AG04450 (cell line): ENCODE results near the gene CPXM2. TPM values are rescaled to one million over a fixed set of nuclear protein-coding genes. Genes with fewer than 3 reads are reported as not detected.
"Not testable (repeated sequence)": the region's sequence is repeated elsewhere in the genome, so short reads cannot be mapped to it uniquely, and the experiment has no call there.

Source experiments
- CTCF ChIA-PET: fragments of 300-600, 350-600 bp; formaldehyde crosslinking; extraction: SDS; loops from one replicate; lab custom pipeline; 2022; ENCODE audit warnings: antibody characterized with exemption, inconsistent platforms; lab: Charles Lee
- POLR2A ChIA-PET: fragments of 350-600 bp; formaldehyde crosslinking; extraction: SDS; loops from one replicate; lab custom pipeline; 2021; ENCODE audit warnings: antibody characterized with exemption, inconsistent platforms; lab: Yijun Ruan, JAX
- DNase-seq: peaks from one replicate; pipeline ENCODE4 v3.0.0-alpha.2; 2011; ENCODE audit warnings: low read depth, low spot score
- H3K27ac ChIP-seq: one replicate; pipeline ENCODE4 v1.5.1; 2012; ENCODE audit warnings: low read depth, low read length, control low read depth
- H3K27me3 ChIP-seq: one replicate; pipeline ENCODE4 v1.6.0; 2012; ENCODE audit warnings: low read length; ENCODE audit not compliant: control insufficient read depth, insufficient read depth
- H3K4me3 ChIP-seq: 2 replicates; pipeline ENCODE4 v1.5.1; 2011; ENCODE audit warnings: mild to moderate bottlenecking, low read depth, low read length, control low read depth
- H3K9me3 ChIP-seq: 2 replicates; pipeline ENCODE4 v1.5.1; 2012; ENCODE audit warnings: low read length; ENCODE audit not compliant: control insufficient read depth, insufficient read depth
- CTCF ChIP-seq: IDR thresholded peaks from 2 replicates; pipeline ENCODE4 v1.5.1; 2011; ENCODE audit warnings: low read depth, low read length, control low read depth, inconsistent platforms
- polyA plus RNA-seq: library from polyadenylated mRNA; depleted of rRNA; stranded (reverse); fragments of >200 nt; gene quantifications from 2 replicates; pipeline ENCODE4 v1.2.3, GENCODE V29; 2011

Gene CPXM2
- polyA plus RNA-seq, 1 experiment, result not detected

- Histone ChIP-seq H3K27me3 (no peaks in the 10 kb centered on the region), H3K27ac (no peak overlapping the region), H3K9me3 (peaks cover 78% of the 10 kb centered on the region), H3K4me3 (no peak overlapping the region)
- DNase-seq, result no peak
- CTCF ChIA-PET, result no interaction called here
- POLR2A ChIA-PET, result no interaction called here
- TF ChIP-seq CTCF, result no peak
Observed at GRCh38 chr10:123744224-123744536, 147.4 kb downstream of the CPXM2 start.

- Histone ChIP-seq H3K27me3 (no peaks in the 10 kb centered on the region), H3K4me3 (no peak overlapping the region), H3K9me3 (peaks cover 73% of the 10 kb centered on the region), H3K27ac (no peak overlapping the region)
- TF ChIP-seq CTCF, result no peak
- no peak for DNase-seq
- ChIA-PET POLR2A (no interaction called here), CTCF (no interaction called here)
Observed at GRCh38 chr10:123743441-123744223, 148.0 kb downstream of the CPXM2 start.

GRCh38 chr10:123742751-123743440 is 148.7 kb downstream of the CPXM2 start:
- TF ChIP-seq CTCF, result no peak
- Histone ChIP-seq H3K27ac (no peak overlapping the region), H3K9me3 (peaks cover 67% of the 10 kb centered on the region), H3K4me3 (no peak overlapping the region), H3K27me3 (no peaks in the 10 kb centered on the region)
- CTCF ChIA-PET, result no interaction called here
- DNase-seq, result no peak
- POLR2A ChIA-PET, result no interaction called here

- Histone ChIP-seq H3K4me3 (no peak overlapping the region), H3K27me3 (no peaks in the 10 kb centered on the region), H3K9me3 (peaks cover 55% of the 10 kb centered on the region), H3K27ac (no peak overlapping the region)
- ChIA-PET CTCF (no interaction called here), POLR2A (no interaction called here)
- no peak for DNase-seq
- no peak for TF ChIP-seq CTCF
Observed at GRCh38 chr10:123741711-123742110, 149.9 kb downstream of the CPXM2 start.

- Histone ChIP-seq H3K27me3 (no peaks in the 10 kb centered on the region), H3K4me3 (no peak overlapping the region), H3K27ac (no peak overlapping the region), H3K9me3 (peaks cover 49% of the 10 kb centered on the region)
- DNase-seq, result no peak
- TF ChIP-seq CTCF, result no peak
- CTCF ChIA-PET, result no interaction called here
- POLR2A ChIA-PET, result no interaction called here
Observed at GRCh38 chr10:123741146-123741545, 150.5 kb downstream of the CPXM2 start.

- DNase-seq, H3K27me3 ChIP-seq, CTCF ChIA-PET, H3K27ac ChIP-seq, POLR2A ChIA-PET, H3K4me3 ChIP-seq: not testable (repeated sequence)
- peaks cover 28% of the 10 kb centered on the region for H3K9me3 ChIP-seq
Observed at GRCh38 chr10:123736917-123737316, 154.7 kb downstream of the CPXM2 start.
